Measurements from ENCODE around the gene PGAP2.

- TF ChIP-seq TAF1 (IDR thresholded peaks at IDR 0.05; ENCODE audit: borderline replicate concordance, insufficient read depth, low read length): no peak
- no peak for TF ChIP-seq POLR2AphosphoS5 (IDR thresholded peaks at IDR 0.05; ENCODE audit: low read depth, low read length)
- no peak for TF ChIP-seq SIN3A (IDR thresholded peaks at IDR 0.05; ENCODE audit: borderline replicate concordance, insufficient read depth, low read length)
- TF ChIP-seq REST (IDR thresholded peaks at IDR 0.05; ENCODE audit: insufficient read depth in 1 of 2, low read depth in 2 of 2, low read length in 2 of 2): no peak
These were observed 13.0 kb upstream of the PGAP2 start for GRCh38 chr11:3795131-3796001.

All from PFSK-1 (cell line).